H1 (cell line): Measurements from ENCODE around the gene RAB31. TPM values are rescaled to one million over a fixed set of nuclear protein-coding genes. Genes with fewer than 3 reads are reported as not detected.

ENCODE experiments used
- CTCF ChIA-PET: fragments of 300-600 bp; sonication (Branson Sonifier 250); formaldehyde crosslinking; loops from one replicate; lab custom pipeline; 2021; ENCODE audit not compliant: partially characterized antibody; lab: Charles Lee
- POLR2A ChIA-PET: fragments of 300-600 bp; sonication (Branson Sonifier 250); formaldehyde crosslinking; loops from one replicate; lab custom pipeline; 2021; ENCODE audit warnings: inconsistent platforms; ENCODE audit not compliant: partially characterized antibody; lab: Charles Lee
- DNase-seq, 2 experiments: peaks; one replicate each; pipeline versions ENCODE4 v3.0.0 to v3.0.0-alpha.2; 2010 to 2022; ENCODE audit warnings: low spot score in 2 of 2, low read depth in 1 of 2, mixed read lengths in 1 of 2
- FAIRE-seq: peaks from 2 replicates; lab custom pipeline; 2011; peaks lifted over from hg19 to GRCh38; lab: Jason Lieb, UNC
- H2AFZ ChIP-seq: 2 replicates; pipeline ENCODE4 v1.8.1; 2012; ENCODE audit warnings: low read length, inconsistent platforms
- H2AK5ac ChIP-seq: 2 replicates; pipeline ENCODE4 v1.6.1; 2013; ENCODE audit warnings: low read depth, low read length
- H2BK120ac ChIP-seq: replicated peaks from 2 replicates; pipeline ENCODE3; 2013; ENCODE audit warnings: low read depth, low read length, inconsistent platforms
- H2BK12ac ChIP-seq: 2 replicates; pipeline ENCODE4 v1.6.1; 2013; ENCODE audit warnings: low read depth, low read length
- H2BK15ac ChIP-seq: 2 replicates; pipeline ENCODE4 v1.6.1; 2013; ENCODE audit warnings: low read length
- H2BK20ac ChIP-seq: 2 replicates; pipeline ENCODE4 v1.6.1; 2013; ENCODE audit warnings: low read length
- H2BK5ac ChIP-seq: 2 replicates; pipeline ENCODE4 v1.6.1; 2013; ENCODE audit warnings: low read depth, low read length
- H3K14ac ChIP-seq: 2 replicates; pipeline ENCODE4 v1.6.1; 2013; ENCODE audit warnings: inconsistent platforms; ENCODE audit not compliant: insufficient read length
- H3K18ac ChIP-seq: 2 replicates; pipeline ENCODE4 v1.6.1; 2013; ENCODE audit warnings: low read length; ENCODE audit errors: extremely low read depth
- H3K23ac ChIP-seq: 2 replicates; pipeline ENCODE4 v1.6.1; 2013; ENCODE audit warnings: inconsistent platforms; ENCODE audit not compliant: insufficient read length
- H3K23me2 ChIP-seq: 2 replicates; pipeline ENCODE4 v1.6.1; 2013; ENCODE audit warnings: low read depth, low read length
- H3K27ac ChIP-seq: 2 replicates; pipeline ENCODE4 v1.6.1; 2011; ENCODE audit warnings: low read depth, low read length, inconsistent platforms
- H3K27me3 ChIP-seq, 4 experiments: replicated peaks in 1 of 4; 1 replicate in 1 of 4; 2 replicates in 3 of 4; pipeline versions ENCODE4 v1.6.1 to v1.8.1; 2011 to 2013; ENCODE audit warnings: low read length in 3 of 4, mild to moderate bottlenecking in 3 of 4, inconsistent platforms in 2 of 4, mixed read lengths in 2 of 4, moderate library complexity in 1 of 4; ENCODE audit not compliant: control insufficient read depth in 3 of 4, insufficient read depth in 3 of 4; ENCODE audit errors: extremely low read depth in 1 of 4
- H3K36me3 ChIP-seq, 4 experiments: 2 replicates each; pipeline versions ENCODE4 v1.6.1 to v1.8.1; 2011 to 2013; ENCODE audit warnings: mild to moderate bottlenecking in 4 of 4, low read length in 3 of 4, moderate library complexity in 2 of 4, control low read depth in 1 of 4, inconsistent platforms in 1 of 4; ENCODE audit not compliant: insufficient read depth in 4 of 4, control insufficient read depth in 2 of 4
- H3K4ac ChIP-seq: replicated peaks from 2 replicates; pipeline ENCODE3; 2013; ENCODE audit warnings: low read length, low read depth, mixed read lengths, inconsistent platforms; ENCODE audit not compliant: insufficient read length
- H3K4me1 ChIP-seq, 4 experiments: replicated peaks in 1 of 4; 1 replicate in 1 of 4; 2 replicates in 3 of 4; pipeline versions ENCODE4 v1.6.1 to v1.8.1; 2011 to 2013; ENCODE audit warnings: low read length in 3 of 4, inconsistent platforms in 2 of 4, mixed read lengths in 1 of 4; ENCODE audit not compliant: insufficient read depth in 4 of 4, control insufficient read depth in 3 of 4
- H3K4me2 ChIP-seq, 2 experiments: 2 replicates each; pipeline versions ENCODE4 v1.6.1 to v1.8.1; 2011 to 2013; ENCODE audit warnings: low read depth in 2 of 2, low read length in 2 of 2, control low read depth in 1 of 2, inconsistent platforms in 1 of 2, mild to moderate bottlenecking in 1 of 2; ENCODE audit not compliant: insufficient read depth in 1 of 2
- H3K4me3 ChIP-seq, 4 experiments: fragments of 200-600, 300-600 bp in 1 of 4; sonication (generic), shearing (Covaris generic), sonication (Bioruptor Twin) in 1 of 4; 2 replicates each; pipeline versions ENCODE4 v1.5.1 to v1.8.1; 2011 to 2016; ENCODE audit warnings: low read length in 4 of 4, low read depth in 3 of 4, control low read depth in 2 of 4, inconsistent platforms in 2 of 4, mild to moderate bottlenecking in 2 of 4, mixed read lengths in 1 of 4, moderate library complexity in 1 of 4; ENCODE audit not compliant: insufficient read depth in 2 of 4; ENCODE audit errors: extremely low read depth in 1 of 4
- H3K56ac ChIP-seq: replicated peaks from 2 replicates; pipeline ENCODE3; 2013; ENCODE audit warnings: low read depth, mild to moderate bottlenecking, mixed read lengths, low read length, inconsistent platforms; ENCODE audit not compliant: insufficient read length
- H3K79me1 ChIP-seq: 2 replicates; pipeline ENCODE4 v1.6.1; 2013; ENCODE audit warnings: low read depth, low read length, control low read depth
- H3K79me2 ChIP-seq, 2 experiments: 2 replicates each; pipeline versions ENCODE4 v1.6.1 to v1.8.1; 2012 to 2013; ENCODE audit warnings: low read length in 2 of 2, mild to moderate bottlenecking in 2 of 2, inconsistent platforms in 1 of 2; ENCODE audit not compliant: insufficient read depth in 2 of 2, control insufficient read depth in 1 of 2
- H3K9ac ChIP-seq, 4 experiments: replicated peaks in 1 of 4; 1 replicate in 1 of 4; 2 replicates in 3 of 4; pipeline versions ENCODE4 v1.6.1 to v1.8.1; 2011 to 2013; ENCODE audit warnings: low read depth in 3 of 4, low read length in 3 of 4, control low read depth in 2 of 4, mild to moderate bottlenecking in 2 of 4, moderate library complexity in 2 of 4, inconsistent platforms in 1 of 4; ENCODE audit errors: extremely low read depth in 1 of 4
- H3K9me3 ChIP-seq, 2 experiments: 2 replicates each; pipeline versions ENCODE4 v1.6.1 to v1.8.1; 2012 to 2013; ENCODE audit warnings: mild to moderate bottlenecking in 2 of 2, moderate library complexity in 2 of 2, control low read depth in 1 of 2, inconsistent platforms in 1 of 2, low read depth in 1 of 2, low read length in 1 of 2, mixed read lengths in 1 of 2; ENCODE audit not compliant: insufficient read depth in 2 of 2
- H4K20me1 ChIP-seq, 2 experiments: replicated peaks in 1 of 2; 2 replicates each; pipeline versions ENCODE3 to v1.8.1; 2011 to 2013; ENCODE audit warnings: inconsistent platforms in 2 of 2, low read length in 2 of 2, mild to moderate bottlenecking in 1 of 2; ENCODE audit not compliant: insufficient read depth in 2 of 2, control insufficient read depth in 1 of 2
- H4K5ac ChIP-seq: 2 replicates; pipeline ENCODE4 v1.6.1; 2013; ENCODE audit warnings: low read length, low read depth, mixed read lengths, inconsistent platforms; ENCODE audit not compliant: insufficient read length
- H4K8ac ChIP-seq: 2 replicates; pipeline ENCODE4 v1.8.0; 2013; ENCODE audit warnings: mild to moderate bottlenecking, moderate library complexity, low read length, inconsistent platforms; ENCODE audit not compliant: insufficient read depth; ENCODE audit errors: extremely low read depth
- H4K91ac ChIP-seq: replicated peaks from 2 replicates; pipeline ENCODE3; 2013; ENCODE audit warnings: low read length, mixed read lengths, inconsistent platforms; ENCODE audit not compliant: insufficient read length
- MAFK ChIP-seq: IDR thresholded peaks from 2 replicates; pipeline ENCODE4 v1.6.1; 2012; ENCODE audit warnings: low read depth, mild to moderate bottlenecking, improper control_type of control experiment, low read length
- PHF8 ChIP-seq: fragments of 200-600 bp; sonication (generic); conservative IDR thresholded peaks from 2 replicates; pipeline ENCODE4 v1.7.1; 2012; ENCODE audit warnings: low read depth, mild to moderate bottlenecking, inconsistent platforms, low read length, moderate library complexity
- SRF ChIP-seq: IDR thresholded peaks from 2 replicates; pipeline ENCODE4 v1.6.1; 2011; ENCODE audit warnings: mild to moderate bottlenecking, low read depth, low read length, moderate library complexity
- WGBS, 2 experiments: shearing (Covaris generic) in 1 of 2; methylation state at CpG; one replicate each; pipeline versions ENCODE4 v1.1.6 to v1.1.7; 2013 to 2015; ENCODE audit warnings: low lambda C conversion rate in 2 of 2, mixed read lengths in 2 of 2, inconsistent platforms in 1 of 2, low coverage in 1 of 2, missing lambda C conversion rate in 1 of 2; ENCODE audit not compliant: insufficient replicate concordance in 2 of 2, insufficient coverage in 1 of 2, insufficient read length in 1 of 2; ENCODE audit errors: extremely low coverage in 1 of 2, missing lambda C conversion rate in 1 of 2; 5-methylcytosine and 5-hydroxymethylcytosine counted together
- polyA plus RNA-seq, 7 experiments: library from polyadenylated mRNA; depleted of rRNA in 3 of 7; stranded (reverse) in 5 of 7; unstranded in 2 of 7; fragments of >200 nt in 5 of 7; fragments of 200-250 nt in 2 of 7; gene quantifications; 1 replicate in 5 of 7; 2 replicates in 1 of 7; 4 replicates in 1 of 7; pipeline versions ENCODE4 v1.2.1 to v1.2.3, GENCODE V29; 2011 to 2013; ENCODE audit warnings: missing spikeins in 2 of 7, mixed read lengths in 2 of 7
- total RNA-seq: library from RNA; stranded (reverse); fragmentation: NEBNext Ultra II Directional; extraction: Animal tissue kit (Norgen Biotek cat#: 25700); gene quantifications from 2 replicates; pipeline ENCODE4 v1.2.1, GENCODE V29; 2021

The RAB31 gene
- total and polyA plus RNA-seq, 2 of the 8 experiments (the other 6 are each of a cell fraction or from before 2014, with no cell fraction given): 15.2 to 40.9 TPM

- WGBS, 2 experiments: 89% methylated on average over 3 of the region's 3 CpGs; no CpG with 5 or more reads in 1 of the 2 experiments
- no peak overlapping the region for H3K14ac ChIP-seq
- H3K56ac ChIP-seq: no peak overlapping the region
- H2BK120ac ChIP-seq: no peak overlapping the region
- H3K4me1 ChIP-seq: peaks cover 0 to 7% (median 3%) of the 10 kb centered on the region in 4 experiments; a peak in 3 of 7 replicates
- H3K27ac ChIP-seq: no peak overlapping the region
- no peak overlapping the region for H3K4ac ChIP-seq
- TF ChIP-seq SRF (no peak), PHF8 (no peak), MAFK (no peak)
- TF ChIP-seq, all 59 proteins: peak for 0
- H4K20me1 ChIP-seq: no peaks in the 10 kb centered on the region
- ChIA-PET CTCF (interaction anchor here (0.7 kb wide), 1 partner anchor 17 kb away, joined by 3 read pairs; no protein-coding TSS in a partner anchor), POLR2A (no interaction called here)
- no peak overlapping the region for H2BK20ac ChIP-seq
- no peak overlapping the region for H4K91ac ChIP-seq
- no peak overlapping the region for H3K4me2 ChIP-seq
- no peak overlapping the region for H2BK12ac ChIP-seq
- DNase-seq (no peak), FAIRE-seq (no peak)
- no peaks in the 10 kb centered on the region for H3K9me3 ChIP-seq
- no peak overlapping the region for H2BK5ac ChIP-seq
- H2BK15ac ChIP-seq: no peak overlapping the region
- H3K4me3 ChIP-seq: no peak overlapping the region
- no peak overlapping the region for H2AK5ac ChIP-seq
- H4K8ac ChIP-seq: no peak overlapping the region
- H3K23ac ChIP-seq: no peak overlapping the region
- no peaks in the 10 kb centered on the region for H3K79me1 ChIP-seq
- no peak overlapping the region for H3K18ac ChIP-seq
- H3K27me3 ChIP-seq: no peaks in the 10 kb centered on the region
- no peaks in the 10 kb centered on the region for H3K36me3 ChIP-seq
- H4K5ac ChIP-seq: no peak overlapping the region
- H3K23me2 ChIP-seq: no peaks in the 10 kb centered on the region
- H3K79me2 ChIP-seq: no peaks in the 10 kb centered on the region
- no peak overlapping the region for H3K9ac ChIP-seq
- H2AFZ ChIP-seq: no peak overlapping the region
Measured at GRCh38 chr18:9689253-9689652, 18.8 kb upstream of the RAB31 start.
